HFFc6 (cell line): ENCODE data around the gene CAMKV. TPM values are rescaled to one million over a fixed set of nuclear protein-coding genes. Genes with fewer than 3 reads are reported as not detected.
"Not testable (repeated sequence)": the region's sequence is repeated elsewhere in the genome, so short reads cannot be mapped to it uniquely, and the experiment has no call there.

Source experiments
- DNase-seq: peaks from one replicate; pipeline ENCODE4 v3.0.0-alpha.2; 2018
- H3K27ac Mint-ChIP-seq: 2 replicates; pipeline ENCODE4 v1.8.0; 2020; ENCODE audit warnings: mild to moderate bottlenecking, mixed read lengths
- H3K27me3 Mint-ChIP-seq: 2 replicates; pipeline ENCODE4 v1.8.0; 2021; ENCODE audit warnings: mild to moderate bottlenecking, moderate library complexity, mixed read lengths; ENCODE audit not compliant: insufficient read depth
- H3K36me3 Mint-ChIP-seq: 2 replicates; pipeline ENCODE4 v1.8.0; 2021; ENCODE audit warnings: low read depth, mixed read lengths
- H3K4me1 Mint-ChIP-seq: 2 replicates; pipeline ENCODE4 v1.8.0; 2020; ENCODE audit warnings: low read depth, mixed read lengths
- H3K4me3 Mint-ChIP-seq: 2 replicates; pipeline ENCODE4 v1.8.0; 2020; ENCODE audit warnings: mild to moderate bottlenecking, moderate library complexity, mixed read lengths
- H3K9me3 Mint-ChIP-seq: 2 replicates; pipeline ENCODE4 v1.8.0; 2020; ENCODE audit warnings: mild to moderate bottlenecking, mixed read lengths
- total RNA-seq, 6 experiments: library from RNA; stranded (reverse); fragmentation: NEBNext Ultra II Directional; extraction: Animal tissue kit (Norgen Biotek cat#: 25700); gene quantifications; 2 replicates in 1 of 6; 3 replicates in 5 of 6; pipeline ENCODE4 v1.2.3, GENCODE V29; 2021
- TF ChIP-seq, protein P1 (sequence below): fragments of 200-600 bp; sonication (generic); IDR thresholded peaks from 2 replicates; pipeline ENCODE4 v1.5.0; 2021; ENCODE audit warnings: antibody characterized with exemption, mild to moderate bottlenecking

CAMKV gene
- total RNA-seq, 6 experiments from 2014 or later: not detected

DNA sequence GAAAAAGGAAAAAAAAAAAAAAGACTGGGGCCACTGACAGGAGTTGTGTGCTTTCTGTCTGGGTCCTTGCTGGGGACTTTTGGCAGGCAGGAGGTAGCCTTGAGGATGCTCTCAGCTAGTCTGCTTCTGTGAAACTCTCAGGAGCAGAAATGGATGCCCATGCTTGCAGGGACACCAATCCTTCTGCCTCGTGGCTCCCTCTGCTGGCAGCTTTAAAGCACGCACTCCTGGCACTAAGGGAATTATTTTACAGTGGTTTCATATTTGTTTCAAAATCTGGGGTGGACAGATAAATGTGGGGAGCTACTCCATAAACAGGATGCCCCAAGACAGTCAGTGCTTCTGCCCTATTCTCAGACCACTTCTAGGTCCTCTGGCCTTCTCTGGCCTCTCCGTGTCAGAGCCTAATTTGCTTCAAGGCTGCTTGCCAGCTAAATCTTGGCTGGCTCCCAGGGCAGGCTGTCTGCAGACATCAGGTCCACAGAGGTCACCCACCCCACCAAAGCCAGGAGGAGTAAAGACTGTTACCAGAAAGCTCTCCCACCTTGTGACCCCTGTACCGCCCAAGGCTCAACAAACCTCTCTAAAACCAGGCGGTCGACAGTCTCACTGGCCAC lies 30.4 kb downstream of the CAMKV start:
- Mint-ChIP-seq H3K4me3 (no peak overlapping the region), H3K4me1 (peaks cover 18% of the 10 kb centered on the region), H3K36me3 (no peaks in the 10 kb centered on the region), H3K27me3 (no peaks in the 10 kb centered on the region; the same call in 1 of the 2 replicates), H3K9me3 (no peaks in the 10 kb centered on the region), H3K27ac (no peak overlapping the region)
- TF ChIP-seq, protein P1, sequence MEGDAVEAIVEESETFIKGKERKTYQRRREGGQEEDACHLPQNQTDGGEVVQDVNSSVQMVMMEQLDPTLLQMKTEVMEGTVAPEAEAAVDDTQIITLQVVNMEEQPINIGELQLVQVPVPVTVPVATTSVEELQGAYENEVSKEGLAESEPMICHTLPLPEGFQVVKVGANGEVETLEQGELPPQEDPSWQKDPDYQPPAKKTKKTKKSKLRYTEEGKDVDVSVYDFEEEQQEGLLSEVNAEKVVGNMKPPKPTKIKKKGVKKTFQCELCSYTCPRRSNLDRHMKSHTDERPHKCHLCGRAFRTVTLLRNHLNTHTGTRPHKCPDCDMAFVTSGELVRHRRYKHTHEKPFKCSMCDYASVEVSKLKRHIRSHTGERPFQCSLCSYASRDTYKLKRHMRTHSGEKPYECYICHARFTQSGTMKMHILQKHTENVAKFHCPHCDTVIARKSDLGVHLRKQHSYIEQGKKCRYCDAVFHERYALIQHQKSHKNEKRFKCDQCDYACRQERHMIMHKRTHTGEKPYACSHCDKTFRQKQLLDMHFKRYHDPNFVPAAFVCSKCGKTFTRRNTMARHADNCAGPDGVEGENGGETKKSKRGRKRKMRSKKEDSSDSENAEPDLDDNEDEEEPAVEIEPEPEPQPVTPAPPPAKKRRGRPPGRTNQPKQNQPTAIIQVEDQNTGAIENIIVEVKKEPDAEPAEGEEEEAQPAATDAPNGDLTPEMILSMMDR: peak; percentile 94
- peak; percentile 68 for DNase-seq

DNA sequence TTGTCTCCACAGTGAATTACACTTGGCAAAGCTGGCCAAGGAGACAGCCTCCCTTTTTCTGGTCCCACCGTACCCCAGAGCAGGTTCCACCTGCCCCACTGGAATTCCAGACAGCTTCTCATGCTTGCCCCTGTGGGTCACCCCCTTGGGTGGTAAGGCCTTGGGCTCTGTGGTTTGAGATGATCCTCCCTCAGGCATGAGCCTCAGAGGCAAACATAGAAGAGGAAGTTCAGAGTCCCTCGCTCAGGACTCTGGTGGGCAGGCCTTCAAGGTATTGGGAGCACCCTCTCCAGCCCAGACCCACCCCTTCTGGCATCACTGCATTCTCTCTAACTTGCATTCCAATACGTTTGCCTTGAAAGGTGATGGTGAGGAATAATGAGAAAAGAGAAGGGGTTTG lies 38.4 kb downstream of the CAMKV start:
- DNase-seq: no peak
- Mint-ChIP-seq H3K27ac (no peak overlapping the region), H3K4me1 (no peaks in the 10 kb centered on the region), H3K27me3 (peaks cover 1% of the 10 kb centered on the region), H3K36me3 (no peaks in the 10 kb centered on the region), H3K9me3 (no peaks in the 10 kb centered on the region), H3K4me3 (no peak overlapping the region)
- TF ChIP-seq, protein P1: no peak

DNA sequence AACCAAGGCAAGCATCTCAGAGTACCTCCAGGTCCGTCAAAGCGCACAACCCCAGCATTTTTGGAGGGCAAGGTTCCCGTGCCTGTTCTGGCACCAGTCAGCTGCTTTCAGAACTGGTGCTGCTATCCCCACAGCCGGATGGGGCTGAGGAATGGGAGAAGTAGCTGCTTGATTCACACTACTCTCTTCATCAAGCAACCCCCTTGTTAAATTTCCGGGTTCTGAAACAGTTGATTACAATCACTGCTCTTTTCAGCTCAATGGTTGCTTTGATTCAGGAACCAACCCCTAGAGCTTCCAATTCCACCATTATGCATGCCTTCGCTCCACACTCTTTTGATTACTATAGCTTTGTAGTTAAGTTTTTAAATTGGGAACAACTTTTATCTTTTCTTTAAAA lies 43.7 kb downstream of the CAMKV start:
- H3K36me3 Mint-ChIP-seq: no peaks in the 10 kb centered on the region
- no peak overlapping the region for H3K27ac Mint-ChIP-seq
- no peak for DNase-seq
- no peak overlapping the region for H3K4me3 Mint-ChIP-seq
- TF ChIP-seq, protein P1: no peak
- peaks cover 2% of the 10 kb centered on the region for H3K27me3 Mint-ChIP-seq
- H3K4me1 Mint-ChIP-seq: no peaks in the 10 kb centered on the region
- no peaks in the 10 kb centered on the region for H3K9me3 Mint-ChIP-seq

GRCh38 chr3:49823131-49823530 lies 46.6 kb downstream of the CAMKV start:
- H3K36me3 Mint-ChIP-seq, H3K9me3 Mint-ChIP-seq, H3K27me3 Mint-ChIP-seq, H3K27ac Mint-ChIP-seq, DNase-seq, H3K4me1 Mint-ChIP-seq, H3K4me3 Mint-ChIP-seq: not testable (repeated sequence)

DNA sequence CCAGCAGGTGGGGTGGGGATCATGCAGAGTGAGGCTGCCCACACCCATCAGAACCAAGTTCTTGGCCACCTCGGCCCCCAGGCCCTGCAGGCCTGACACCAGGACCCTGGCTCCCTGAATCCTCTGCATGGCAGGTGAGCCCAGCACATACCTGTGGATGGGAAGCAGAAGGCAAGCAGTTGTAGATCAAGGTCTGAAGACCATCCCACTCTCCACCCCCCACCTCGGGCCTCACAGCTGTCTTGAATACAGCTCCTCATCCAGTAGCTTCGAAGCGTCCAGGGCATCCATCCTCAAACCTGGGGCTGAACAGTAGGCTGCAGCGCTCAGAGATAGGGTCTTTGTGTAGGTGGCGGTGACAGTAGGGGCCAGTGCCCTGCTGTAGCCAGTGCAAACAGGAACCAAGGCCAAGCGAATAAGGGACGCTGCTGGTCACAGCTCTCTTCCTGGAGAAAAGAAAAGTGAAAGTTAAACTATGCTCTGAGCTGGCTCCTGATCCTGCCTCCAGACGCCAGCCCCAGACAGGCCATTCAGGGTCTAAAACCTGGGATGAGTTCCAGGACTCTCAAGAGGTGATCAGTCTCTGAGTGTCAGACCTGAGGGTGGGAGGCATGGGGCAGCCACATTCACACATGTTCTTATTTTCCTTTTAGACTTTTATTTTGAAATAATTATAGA lies 56.1 kb downstream of the CAMKV start, which contains the start of gene UBA7:
UBA7 (minus strand) TSS at position 457 of the 678 bp plus-strand sequence; CDS start at position 291, 166 bp downstream.
- peaks cover 24% of the 10 kb centered on the region for H3K4me1 Mint-ChIP-seq
- no peaks in the 10 kb centered on the region; the same call in 1 of the 2 replicates for H3K36me3 Mint-ChIP-seq
- no peaks in the 10 kb centered on the region; the same call in none of the 2 replicates for H3K27me3 Mint-ChIP-seq
- peak within 1 kb of the TSS; percentile 92 for H3K4me3 Mint-ChIP-seq
- peak within 1 kb of the TSS; percentile 88 for H3K27ac Mint-ChIP-seq
- TF ChIP-seq, protein P1: no peak
- DNase-seq: peak; percentile 38
- no peaks in the 10 kb centered on the region for H3K9me3 Mint-ChIP-seq

- H3K36me3 Mint-ChIP-seq: no peaks in the 10 kb centered on the region; the same call in 1 of the 2 replicates
- TF ChIP-seq, protein P1: no peak
- peaks cover 24% of the 10 kb centered on the region for H3K4me1 Mint-ChIP-seq
- no peaks in the 10 kb centered on the region for H3K9me3 Mint-ChIP-seq
- H3K27ac Mint-ChIP-seq: peak overlapping the region; percentile 88
- H3K27me3 Mint-ChIP-seq: no peaks in the 10 kb centered on the region; the same call in none of the 2 replicates
- peak overlapping the region; percentile 92 for H3K4me3 Mint-ChIP-seq
- no peak for DNase-seq
Observed at GRCh38 chr3:49812916-49813496, 56.7 kb downstream of the CAMKV start.
